GM19351 (cell line): ENCODE measurements around the gene IL10RB.
"Not testable (repeated sequence)": the region's sequence is repeated elsewhere in the genome, so short reads cannot be mapped to it uniquely, and the experiment has no call there.

Source experiments
- ATAC-seq: cut with Tn5 transposase; IDR thresholded peaks from one replicate; pipeline ENCODE4 v1.9.1; 2021; ENCODE audit warnings: mild to moderate bottlenecking, moderate library complexity; ENCODE audit not compliant: unreplicated experiment

IL10RB gene

GRCh38 chr21:33266050-33266788 is at the start of gene IL10RB:
Gene IL10RB, plus strand, starts transcription at chr21:33266367. Its CDS starts 99 bp downstream, at chr21:33266466.
- peak; percentile 40 for ATAC-seq

- no peak for ATAC-seq
These were observed 49.0 kb upstream of the IL10RB start for GRCh38 chr21:33217138-33217520.

- no peak for ATAC-seq
These were observed 46.9 kb upstream of the IL10RB start for GRCh38 chr21:33219300-33219699.

- ATAC-seq, result no peak
These were observed 46.2 kb upstream of the IL10RB start for GRCh38 chr21:33219954-33220353.

GRCh38 chr21:33225376-33225775 is 40.8 kb upstream of the IL10RB start:
- ATAC-seq, result not testable (repeated sequence)

GRCh38 chr21:33228455-33228854 is 37.7 kb upstream of the IL10RB start:
- no peak for ATAC-seq

- ATAC-seq, result peak; percentile 7
These were observed 36.9 kb upstream of the IL10RB start for GRCh38 chr21:33229099-33229783.

GRCh38 chr21:33229784-33230544 is 36.2 kb upstream of the IL10RB start, which contains the start of gene IFNAR2:
Gene IFNAR2, plus strand, starts transcription at chr21:33229938. Its CDS starts 11,985 bp downstream, at chr21:33241923.
- ATAC-seq, result peak; percentile 80

- ATAC-seq, result peak; percentile 26
These were observed 35.4 kb upstream of the IL10RB start for GRCh38 chr21:33230545-33231324.

GRCh38 chr21:33231526-33231925 is 34.6 kb upstream of the IL10RB start:
- ATAC-seq, result no peak

GRCh38 chr21:33232291-33233034 is 33.7 kb upstream of the IL10RB start:
- ATAC-seq, result no peak

GRCh38 chr21:33234635-33235520 is 31.3 kb upstream of the IL10RB start:
- ATAC-seq, result no peak

GRCh38 chr21:33236013-33236686 is 30.0 kb upstream of the IL10RB start:
- ATAC-seq, result no peak

- no peak for ATAC-seq
These were observed 29.4 kb upstream of the IL10RB start for GRCh38 chr21:33236766-33237165.

GRCh38 chr21:33237486-33237885 is 28.7 kb upstream of the IL10RB start:
- ATAC-seq, result no peak

GRCh38 chr21:33238146-33238545 is 28.0 kb upstream of the IL10RB start:
- ATAC-seq, result no peak

- peak; percentile 80 for ATAC-seq
These were observed 27.5 kb upstream of the IL10RB start for GRCh38 chr21:33238565-33239255.
